AG09319 (cell line): ENCODE measurements around the gene GNAZ.

Experiments
- DNase-seq: peaks from one replicate; pipeline ENCODE4 v3.0.0-alpha.2; 2010; ENCODE audit warnings: low read depth; ENCODE audit errors: extremely low read depth
- CTCF ChIP-seq: IDR thresholded peaks from 2 replicates; pipeline ENCODE4 v1.5.1; 2011; ENCODE audit warnings: low read depth, mild to moderate bottlenecking, inconsistent platforms, low read length, moderate library complexity

Gene GNAZ

GRCh38 chr22:23083315-23084021 lies 13.1 kb downstream of the GNAZ start:
- TF ChIP-seq CTCF, result no peak
- DNase-seq, result no peak

GRCh38 chr22:23084453-23085350 lies 14.4 kb downstream of the GNAZ start:
- no peak for TF ChIP-seq CTCF

GRCh38 chr22:23085351-23085671 lies 15.0 kb downstream of the GNAZ start:
- no peak for TF ChIP-seq CTCF
- no peak for DNase-seq

More at GRCh38 chr22:23084453-23085350, 14.4 kb downstream of the GNAZ start:
- no peak for DNase-seq

DNA sequence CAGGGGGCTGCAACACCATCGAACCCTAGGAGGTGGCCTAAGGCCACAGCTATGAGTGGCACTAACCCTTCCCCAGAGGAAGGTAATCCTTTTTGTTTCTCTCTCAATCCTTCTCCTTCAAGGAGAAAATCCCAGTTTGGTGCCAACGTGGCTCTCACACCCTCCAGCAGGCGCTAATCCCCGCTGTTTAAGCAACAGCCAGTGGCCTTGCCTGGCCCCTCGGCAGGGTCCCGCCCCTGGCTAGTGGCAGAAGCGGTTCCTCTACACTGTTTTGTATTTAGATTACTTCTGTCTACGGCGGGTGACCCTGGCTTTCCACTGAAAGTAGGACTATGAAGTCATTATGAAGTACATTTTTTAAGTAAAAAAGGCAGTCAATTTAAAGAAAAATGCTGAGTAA lies 15.5 kb downstream of the GNAZ start:
- no peak for TF ChIP-seq CTCF
- DNase-seq, result no peak

GRCh38 chr22:23086263-23086662 lies 15.9 kb downstream of the GNAZ start:
- no peak for TF ChIP-seq CTCF

GRCh38 chr22:23086787-23087186 lies 16.5 kb downstream of the GNAZ start:
- no peak for TF ChIP-seq CTCF
- DNase-seq, result no peak

More at GRCh38 chr22:23086263-23086662, 15.9 kb downstream of the GNAZ start:
- no peak for DNase-seq

GRCh38 chr22:23088199-23088604 lies 17.9 kb downstream of the GNAZ start:
- DNase-seq, result no peak
- no peak for TF ChIP-seq CTCF
